Heart left ventricle (tissue), 16 donors: Measurements from ENCODE around the gene WDR70. TPM values are rescaled to one million over a fixed set of nuclear protein-coding genes. Genes with fewer than 3 reads are reported as not detected.
"Not testable (repeated sequence)": the region's sequence is repeated elsewhere in the genome, so short reads cannot be mapped to it uniquely, and the experiment has no call there.

Source experiments
- ATAC-seq, 4 donors: fragments of 200-7000 bp; cut with Tn5 transposase; one replicate each; pipeline ENCODE4 v1.9.1; 2020 to 2022; ENCODE audit warnings: moderate library complexity in 4 of 4, mild to moderate bottlenecking in 3 of 4, moderate number of reproducible peaks in 1 of 4
- DNase-seq, 5 donors: peaks; one replicate each; pipeline ENCODE4 v3.0.0-alpha.2; 2020
- H3K27ac ChIP-seq, 12 donors: fragments of 200-600 bp; sonication (generic) in 4 of 12; one replicate each; pipeline versions ENCODE4 v1.5.0 to v1.8.0; 2016 to 2022; ENCODE audit warnings: mild to moderate bottlenecking in 2 of 12
- H3K27me3 ChIP-seq, 9 donors: fragments of 200-600 bp; sonication (generic) in 2 of 9; one replicate each; pipeline versions ENCODE4 v1.5.1 to v1.8.0; 2016 to 2022; ENCODE audit warnings: mild to moderate bottlenecking in 3 of 9
- H3K36me3 ChIP-seq, 9 donors: fragments of 200-600 bp; sonication (generic) in 2 of 9; one replicate each; pipeline versions ENCODE4 v1.5.0 to v1.8.0; 2018 to 2022; ENCODE audit warnings: mild to moderate bottlenecking in 2 of 9
- H3K4me1 ChIP-seq, 12 donors: fragments of 200-600 bp; sonication (generic) in 4 of 12; one replicate each; pipeline versions ENCODE4 v1.5.0 to v1.8.0; 2016 to 2022; ENCODE audit warnings: mild to moderate bottlenecking in 3 of 12
- H3K4me3 ChIP-seq, 12 donors: fragments of 200-600 bp; sonication (generic) in 4 of 12; one replicate each; pipeline versions ENCODE4 v1.5.0 to v1.8.0; 2017 to 2022; ENCODE audit warnings: mild to moderate bottlenecking in 9 of 12, moderate library complexity in 4 of 12
- H3K9me3 ChIP-seq, 12 donors: fragments of 200-600 bp; sonication (generic) in 4 of 12; one replicate each; pipeline versions ENCODE4 v1.5.0 to v1.8.0; 2016 to 2022; ENCODE audit warnings: mild to moderate bottlenecking in 1 of 12
- CTCF ChIP-seq, 12 donors: fragments of 200-600 bp; sonication (generic) in 4 of 12; IDR thresholded peaks; one replicate each; pipeline versions ENCODE4 v1.5.0 to v1.8.0; 2018 to 2022; ENCODE audit warnings: antibody characterized with exemption in 12 of 12, mild to moderate bottlenecking in 5 of 12
- POLR2A ChIP-seq, 2 donors: fragments of 450-650 bp; IDR thresholded peaks; one replicate each; pipeline ENCODE4 v1.6.1; 2017; ENCODE audit warnings: antibody characterized with exemption in 2 of 2, mild to moderate bottlenecking in 2 of 2, moderate library complexity in 2 of 2
- WGBS, 4 donors: extraction: QIAGEN DNeasy Blood & Tissue Kit in 2 of 4; methylation state at CpG; one replicate each; pipeline versions ENCODE4 v1.1.5 to v1.1.7; 2013 to 2018; 5-methylcytosine and 5-hydroxymethylcytosine counted together
- intact Hi-C, 10 donors: fragments of 100-400 bp; cut with DNase I; formaldehyde crosslinking; loops; one replicate each; pipeline versions ENCODE4 v1.11.1 to v1.14.2; 2022
- polyA plus RNA-seq, 2 donors: library from polyadenylated mRNA; stranded (reverse); fragments of 200-250 nt; gene quantifications; one replicate each; pipeline ENCODE4 v1.2.3, GENCODE V29; 2013
- total RNA-seq, 9 donors: library from RNA; depleted of rRNA in 2 of 9; stranded (reverse); fragments of >200 nt in 2 of 9; fragmentation: NEBNext Ultra II Directional in 3 of 9; extraction: Animal tissue kit (Norgen Biotek cat#: 25700) in 3 of 9; gene quantifications; one replicate each; pipeline versions ENCODE4 v1.1.0 to v1.2.4, GENCODE V29; 2016 to 2023
- donor health status: ischemic (EF 13 %, LVEDD 7.1; RV severe dilation, severe dysfunction).
- donor health status: healthy with polysubstance abuse.
- donor health status: DM: no; HTN: yes; CAD: no.
- donor health status: DM: no; HTN: no; CAD: no.
- donor health status: ischemic (EF 25% LVEDD 6.9; RV normal size, moderate dysfunction).
- donor health status: ischemic (EF 25% LVEDD 5.7; RV mildly dilated, moderate dysfunction).
- donor health status: healthy.
- donor health status: DM: yes; HTN: yes; CAD: no.
- donor health status: ischemic (EF 35%, LVEDD 5.7; RV mildly dilated, moderate dysfunction).
- donor health status: nonischemic (EF 11% LVEDD 7.7; RV severe dilation, severe dysfunction).
- donor health status: DM: yes; HTN: yes; CAD: no.
- donor health status: PGD.
- donor health status: ischemic (EF 29% LVEDD 5.4; RV normal size, mild dysfunction).
- donor health status: nonischemic (EF 23%, LVEDD 6.1; RV moderate dilation, normal function).

WDR70 gene
- total and polyA plus RNA-seq, 11 donors: 6.0 to 31.3 (median 13.6) TPM

GRCh38 chr5:37667846-37668245, 288.7 kb downstream of the WDR70 start:
- Histone ChIP-seq H3K27ac (peak overlapping the region in 4 of 12 donors; percentile 7 to 41 (median 28)), H3K4me3 (no peak overlapping the region), H3K9me3 (no peaks in the 10 kb centered on the region), H3K36me3 (no peaks in the 10 kb centered on the region), H3K4me1 (peaks cover 0 to 42% (median 25%) of the 10 kb centered on the region in 12 donors), H3K27me3 (no peaks in the 10 kb centered on the region)
- intact Hi-C loops: no loop called here
- DNase-seq (no peak), ATAC-seq (no peak)
- WGBS, 4 donors: 88 to 95% (median 94%) methylated on average over 1 of the region's 1 CpG
- TF ChIP-seq POLR2A (IDR thresholded peaks at IDR 0.05) (no peak), CTCF (IDR thresholded peaks at IDR 0.05) (no peak)

DNA sequence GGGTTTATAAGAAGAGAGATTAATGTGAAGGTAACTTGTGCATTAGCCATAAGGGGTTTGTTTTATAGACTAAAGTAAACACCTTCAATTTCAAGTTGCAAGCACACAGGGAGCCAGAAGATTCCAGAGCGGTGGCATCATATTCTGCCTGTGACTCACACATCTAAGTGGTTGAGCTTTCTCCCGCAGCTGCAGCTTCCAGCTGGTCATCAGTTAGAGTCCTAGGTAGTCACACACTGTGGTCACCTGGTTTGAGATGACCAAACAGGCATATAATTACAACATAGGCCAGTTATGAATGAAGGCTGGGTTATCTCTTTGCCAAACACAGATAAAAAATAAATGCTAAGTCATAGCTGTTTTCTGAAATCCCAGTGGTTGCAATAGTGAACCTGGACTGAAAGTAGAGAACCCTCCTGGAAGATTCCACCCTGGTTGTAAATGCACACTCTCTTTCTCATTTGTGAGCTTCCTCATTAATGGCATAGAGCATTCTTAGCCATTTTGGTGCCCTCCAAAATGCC, 289.5 kb downstream of the WDR70 start:
- H3K4me1 ChIP-seq: peaks cover 0 to 42% (median 25%) of the 10 kb centered on the region in 12 donors
- DNase-seq (peak in 4 of 5 donors; percentile 55 to 67 (median 60)), ATAC-seq (peak; percentile 61 to 88 (median 86))
- H3K4me3 ChIP-seq: no peak overlapping the region
- no peak for TF ChIP-seq POLR2A (IDR thresholded peaks at IDR 0.05)
- no peaks in the 10 kb centered on the region for H3K27me3 ChIP-seq
- no peaks in the 10 kb centered on the region for H3K36me3 ChIP-seq
- 32 to 56% (median 52%) methylated on average over 2 of the region's 2 CpGs for WGBS, 4 donors
- intact Hi-C loops: no loop called here
- peak overlapping the region in 5 of 12 donors; percentile 14 to 41 (median 16) for H3K27ac ChIP-seq
- no peaks in the 10 kb centered on the region for H3K9me3 ChIP-seq

DNA sequence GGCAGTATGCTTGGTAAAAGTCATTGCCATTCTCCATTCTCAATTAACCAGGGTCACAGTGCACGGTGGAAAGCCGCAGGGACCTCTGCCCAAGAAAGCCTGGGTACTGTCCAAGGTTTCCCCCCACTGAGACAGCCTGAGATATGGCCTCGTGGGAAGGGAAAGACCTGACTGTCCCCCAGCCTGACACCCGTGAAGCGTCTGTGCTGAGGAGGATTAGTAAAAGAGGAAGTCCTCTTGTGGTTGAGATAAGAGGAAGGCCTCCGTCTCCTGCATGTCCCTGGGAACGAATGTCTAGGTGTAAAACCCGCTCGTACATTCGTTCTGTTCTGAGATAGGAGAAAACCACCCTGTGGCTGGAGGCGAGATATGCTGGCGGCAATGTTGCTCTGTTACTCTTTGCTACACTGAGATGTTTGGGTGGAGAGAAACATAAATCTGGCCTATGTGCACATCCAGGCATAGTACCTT, 293.0 kb downstream of the WDR70 start:
- H3K9me3 ChIP-seq, intact Hi-C loops, H3K36me3 ChIP-seq, ATAC-seq, H3K27me3 ChIP-seq, DNase-seq, H3K4me3 ChIP-seq: not testable (repeated sequence)
- WGBS, 4 donors: 17 to 45% (median 27%) methylated on average over 12 of the region's 12 CpGs
- Histone ChIP-seq H3K27ac (peak overlapping the region in 2 of 12 donors; percentile 4 to 42), H3K4me1 (peaks cover 0 to 25% (median 10%) of the 10 kb centered on the region in 12 donors)

DNA sequence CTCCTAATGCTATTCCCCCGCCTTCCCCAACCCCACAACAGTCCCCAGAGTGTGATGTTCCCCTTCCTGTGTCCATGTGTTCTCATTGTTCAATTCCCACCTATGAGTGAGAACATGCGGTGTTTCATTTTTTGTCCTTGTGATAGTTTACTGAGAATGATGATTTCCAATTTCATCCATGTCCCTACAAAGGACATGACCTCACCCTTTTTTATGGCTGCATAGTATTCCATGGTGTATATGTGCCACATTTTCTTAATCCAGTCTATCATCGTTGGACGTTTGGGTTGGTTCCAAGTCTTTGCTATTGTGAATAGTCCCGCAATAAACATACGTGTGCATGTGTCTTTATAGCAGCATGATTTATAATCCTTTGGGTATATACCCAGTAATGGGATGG, 295.2 kb downstream of the WDR70 start:
- H3K27ac ChIP-seq, ATAC-seq, H3K4me3 ChIP-seq, H3K36me3 ChIP-seq, intact Hi-C loops, DNase-seq, H3K27me3 ChIP-seq, H3K9me3 ChIP-seq: not testable (repeated sequence)
- WGBS, 4 donors: 93 to 95% (median 94%) methylated on average over 6 of the region's 6 CpGs
- peaks cover 0 to 14% (median 2%) of the 10 kb centered on the region in 12 donors for H3K4me1 ChIP-seq

DNA sequence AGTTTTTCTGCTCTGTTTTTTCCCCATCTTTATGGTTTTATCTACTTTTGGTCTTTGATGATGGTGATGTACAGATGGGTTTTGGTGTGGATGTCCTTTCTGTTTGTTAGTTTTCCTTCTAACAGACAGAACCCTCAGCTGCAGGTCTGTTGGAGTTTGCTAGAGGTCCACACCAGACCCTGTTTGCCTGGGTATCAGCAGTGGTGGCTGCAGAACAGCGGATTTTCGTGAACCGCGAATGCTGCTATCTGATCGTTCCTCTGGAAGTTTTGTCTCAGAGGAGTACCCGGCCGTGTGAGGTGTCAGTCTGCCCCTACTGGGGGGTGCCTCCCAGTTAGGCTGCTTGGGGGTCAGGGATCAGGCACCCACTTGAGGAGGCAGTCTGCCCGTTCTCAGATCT, 300.2 kb downstream of the WDR70 start:
- intact Hi-C loops: not testable (repeated sequence)
- WGBS, 4 donors: 95 to 97% (median 97%) methylated on average over 8 of the region's 8 CpGs; no CpG with 5 or more reads in 1 of the 4 donors

DNA sequence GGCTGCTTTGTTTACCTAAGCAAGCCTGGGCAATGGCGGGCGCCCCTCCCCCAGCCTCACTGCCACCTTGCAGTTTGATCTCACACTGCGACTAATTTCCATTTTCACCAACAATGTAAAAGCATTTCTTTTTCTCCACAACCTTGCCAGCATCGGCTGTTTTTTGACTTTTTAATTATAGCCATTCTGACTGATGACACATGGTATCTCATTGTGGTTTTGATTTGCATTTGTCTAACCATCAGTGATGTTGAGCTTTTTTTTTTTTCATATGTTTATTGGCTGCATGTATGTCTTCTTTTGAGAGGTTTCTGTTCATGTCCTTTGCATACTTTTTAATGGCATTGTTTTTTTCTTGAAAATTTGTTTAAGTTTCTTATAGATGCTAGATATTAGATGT, 300.8 kb downstream of the WDR70 start:
- not testable (repeated sequence) for H3K36me3 ChIP-seq, ATAC-seq, DNase-seq

More for the DNA sequence above, 300.2 kb downstream of the WDR70 start:
- H3K9me3 ChIP-seq, H3K27me3 ChIP-seq, H3K27ac ChIP-seq, H3K4me3 ChIP-seq, H3K4me1 ChIP-seq, DNase-seq, H3K36me3 ChIP-seq, ATAC-seq: not testable (repeated sequence)

GRCh38 chr5:37683072-37683471, 304.0 kb downstream of the WDR70 start:
- H3K4me3 ChIP-seq: no peak overlapping the region
- no peaks in the 10 kb centered on the region for H3K36me3 ChIP-seq
- ATAC-seq (no peak), DNase-seq (no peak)
- H3K9me3 ChIP-seq: peaks cover 0 to 9% (median 0%) of the 10 kb centered on the region in 12 donors
- intact Hi-C loops: no loop called here
- H3K27ac ChIP-seq: no peak overlapping the region
- no peak for TF ChIP-seq POLR2A (IDR thresholded peaks at IDR 0.05)
- no peak for TF ChIP-seq CTCF (IDR thresholded peaks at IDR 0.05)
- no peaks in the 10 kb centered on the region for H3K27me3 ChIP-seq
- H3K4me1 ChIP-seq: no peaks in the 10 kb centered on the region
- WGBS, 4 donors: 90 to 98% (median 95%) methylated on average over 1 of the region's 1 CpG

More for the DNA sequence above, 300.8 kb downstream of the WDR70 start:
- WGBS, 4 donors: 93 to 99% (median 98%) methylated on average over 4 of the region's 4 CpGs
- H3K4me3 ChIP-seq, H3K9me3 ChIP-seq, H3K27me3 ChIP-seq, H3K4me1 ChIP-seq, H3K27ac ChIP-seq, intact Hi-C loops: not testable (repeated sequence)
